Body of pancreas (tissue), 4 donors: ENCODE measurements around the gene MYO15B.

ENCODE experiments used
- CTCF ChIP-seq, 7 experiments: fragments of 450-650 bp in 4 of 7; fragments of 200-600 bp in 3 of 7; sonication (generic) in 3 of 7; IDR thresholded peaks; one replicate each; pipeline ENCODE4 v1.5.1; 2016 to 2019; ENCODE audit warnings: antibody characterized with exemption in 7 of 7
- POLR2A ChIP-seq, 3 donors: fragments of 450-650 bp; IDR thresholded peaks; one replicate each; pipeline ENCODE4 v1.6.1; 2016; ENCODE audit warnings: antibody characterized with exemption in 3 of 3, mild to moderate bottlenecking in 2 of 3

GRCh38 chr17:75634754-75635609, 47.4 kb downstream of the MYO15B start:
- TF ChIP-seq CTCF (IDR thresholded peaks at IDR 0.05) (no peak), POLR2A (IDR thresholded peaks at IDR 0.05) (no peak)
